ENCODE data around the gene ZFHX2.

Gene ZFHX2

GRCh38 chr14:23557521-23557920 is 6.0 kb upstream of the ZFHX2 start:
- no peak overlapping the region for H3K4me3 ChIP-seq (replicated peaks; ENCODE audit: low read depth, low read length)
- no peak for TF ChIP-seq CTCF (IDR thresholded peaks at IDR 0.05; ENCODE audit: low read length, missing control alignments)
- DNase-seq (ENCODE audit: low read depth): no peak

- TF ChIP-seq CTCF (IDR thresholded peaks at IDR 0.05; ENCODE audit: low read length, missing control alignments): no peak
- DNase-seq (ENCODE audit: low read depth): no peak
- peak overlapping the region; percentile 91 for H3K4me3 ChIP-seq (replicated peaks; ENCODE audit: low read depth, low read length)
Measured at GRCh38 chr14:23556700-23557440, 5.3 kb upstream of the ZFHX2 start.

- TF ChIP-seq CTCF (IDR thresholded peaks at IDR 0.05; ENCODE audit: low read length, missing control alignments): no peak
- peak within 1 kb of the TSS; percentile 91 for H3K4me3 ChIP-seq (replicated peaks; ENCODE audit: low read depth, low read length)
- peak; percentile 86 for DNase-seq (ENCODE audit: low read depth)
Measured at GRCh38 chr14:23555882-23556699, 4.5 kb upstream of the ZFHX2 start, which contains the start of gene THTPA. THTPA (plus strand) TSS chr14:23556271; CDS start chr14:23556758, 487 bp downstream.

GRCh38 chr14:23555533-23555881 is 3.9 kb upstream of the ZFHX2 start:
- no peak for DNase-seq (ENCODE audit: low read depth)
- peak overlapping the region; percentile 91 for H3K4me3 ChIP-seq (replicated peaks; ENCODE audit: low read depth, low read length)
- no peak for TF ChIP-seq CTCF (IDR thresholded peaks at IDR 0.05; ENCODE audit: low read length, missing control alignments)

- no peak for TF ChIP-seq CTCF (IDR thresholded peaks at IDR 0.05; ENCODE audit: low read length, missing control alignments)
- H3K4me3 ChIP-seq (replicated peaks; ENCODE audit: low read depth, low read length): peak overlapping the region; percentile 58
- DNase-seq (ENCODE audit: low read depth): no peak
Measured at GRCh38 chr14:23550812-23551265, 726 bp downstream of the ZFHX2 start.

- H3K4me3 ChIP-seq (replicated peaks; ENCODE audit: low read depth, low read length): peak overlapping the region; percentile 58
- no peak for DNase-seq (ENCODE audit: low read depth)
- TF ChIP-seq CTCF (IDR thresholded peaks at IDR 0.05; ENCODE audit: low read length, missing control alignments): no peak
Measured at GRCh38 chr14:23550131-23550811, 1.3 kb downstream of the ZFHX2 start.
